Measurements from ENCODE around the gene SORL1-AS1.

Gene SORL1-AS1

GRCh38 chr11:121452609-121453150 lies at the start of gene SORL1-AS1:
Gene SORL1-AS1 (minus strand): TSS chr11:121452967.
- no peaks in the 10 kb centered on the region for H3K9me3 ChIP-seq (ENCODE audit: insufficient read depth, low read depth, low read length)
- H4K12ac ChIP-seq (ENCODE audit: low read depth, low read length) = peak within 1 kb of the TSS; percentile 17
- no CpG with 5 or more reads among the region's 21 CpGs for WGBS (ENCODE audit: extremely low coverage, insufficient coverage, insufficient read length)
- DNase-seq = peak in 1 of 2 donors; percentile 10
- H3K4me1 ChIP-seq (ENCODE audit: control insufficient read depth in 1 of 2, insufficient read depth in 2 of 2, low read length in 2 of 2) = peaks cover 0 to 29% of the 10 kb centered on the region in 2 experiments
- H3K4me3 ChIP-seq (ENCODE audit: low read depth, low read length) = peak within 1 kb of the TSS; percentile 86
- H4K8ac ChIP-seq (ENCODE audit: low read depth, low read length) = peak within 1 kb of the TSS; percentile 67
- peak within 1 kb of the TSS; percentile 98 for H3K4me2 ChIP-seq (ENCODE audit: low read length)
- peak within 1 kb of the TSS; percentile 81 for H3K14ac ChIP-seq (ENCODE audit: low read length)
- peak within 1 kb of the TSS; percentile 55 for H3K4ac ChIP-seq (ENCODE audit: low read depth, low read length)
- H3K27me3 ChIP-seq (ENCODE audit: insufficient read depth, low read length) = no peaks in the 10 kb centered on the region
- H2BK120ac ChIP-seq (ENCODE audit: insufficient read depth, low read length, poor library complexity) = peak within 1 kb of the TSS; percentile 35
- H4K91ac ChIP-seq (ENCODE audit: low read depth, low read length) = peak within 1 kb of the TSS; percentile 83
- H3K9ac ChIP-seq (ENCODE audit: low read length) = peak within 1 kb of the TSS; percentile 36
- no peak within 1 kb of the TSS for H2AK5ac ChIP-seq (ENCODE audit: low read length)
- peaks cover 2% of the 10 kb centered on the region for H3K79me2 ChIP-seq (ENCODE audit: control insufficient read depth, insufficient read depth, low read length, poor library complexity)
- no peak within 1 kb of the TSS for H3K23ac ChIP-seq (ENCODE audit: low read length)
- peak within 1 kb of the TSS; percentile 72 for H2AFZ ChIP-seq (ENCODE audit: insufficient read depth, low read length, poor library complexity)
- H3K18ac ChIP-seq (ENCODE audit: low read length) = peak within 1 kb of the TSS; percentile 70
- H2BK12ac ChIP-seq (ENCODE audit: low read length) = peak within 1 kb of the TSS; percentile 62
- no peak within 1 kb of the TSS for H2BK5ac ChIP-seq (ENCODE audit: low read depth, low read length, poor library complexity)
- H3K36me3 ChIP-seq (ENCODE audit: control insufficient read depth in 1 of 2, insufficient read depth in 2 of 2, low read length in 2 of 2) = no peaks in the 10 kb centered on the region
- no peak within 1 kb of the TSS for H3K27ac ChIP-seq (ENCODE audit: low read depth, low read length)
- H3K79me1 ChIP-seq (ENCODE audit: low read length) = peaks cover 5% of the 10 kb centered on the region

GRCh38 chr11:121500717-121501116 lies 48.0 kb upstream of the SORL1-AS1 start:
- Histone ChIP-seq H3K4ac (ENCODE audit: low read depth, low read length) (no peak overlapping the region), H3K9ac (ENCODE audit: low read length) (no peak overlapping the region), H3K79me2 (ENCODE audit: control insufficient read depth, insufficient read depth, low read length, poor library complexity) (no peaks in the 10 kb centered on the region), H3K23ac (ENCODE audit: low read length) (no peak overlapping the region), H2BK5ac (ENCODE audit: low read depth, low read length, poor library complexity) (no peak overlapping the region), H2AK5ac (ENCODE audit: low read length) (no peak overlapping the region), H3K27me3 (ENCODE audit: insufficient read depth, low read length) (no peaks in the 10 kb centered on the region), H3K18ac (ENCODE audit: low read length) (no peak overlapping the region), H4K8ac (ENCODE audit: low read depth, low read length) (no peak overlapping the region), H3K4me2 (ENCODE audit: low read length) (no peak overlapping the region), H2BK12ac (ENCODE audit: low read length) (no peak overlapping the region), H2AFZ (ENCODE audit: insufficient read depth, low read length, poor library complexity) (no peak overlapping the region), H4K12ac (ENCODE audit: low read depth, low read length) (no peak overlapping the region), H3K14ac (ENCODE audit: low read length) (no peak overlapping the region), H3K4me1 (ENCODE audit: control insufficient read depth in 1 of 2, insufficient read depth in 2 of 2, low read length in 2 of 2) (no peaks in the 10 kb centered on the region), H3K36me3 (ENCODE audit: control insufficient read depth in 1 of 2, insufficient read depth in 2 of 2, low read length in 2 of 2) (no peaks in the 10 kb centered on the region), H3K9me3 (ENCODE audit: insufficient read depth, low read depth, low read length) (no peaks in the 10 kb centered on the region), H3K79me1 (ENCODE audit: low read length) (no peaks in the 10 kb centered on the region), H3K4me3 (ENCODE audit: low read depth, low read length) (no peak overlapping the region), H3K27ac (ENCODE audit: low read depth, low read length) (no peak overlapping the region), H2BK120ac (ENCODE audit: insufficient read depth, low read length, poor library complexity) (no peak overlapping the region), H4K91ac (ENCODE audit: low read depth, low read length) (no peak overlapping the region)
- DNase-seq = no peak
- no CpG with 5 or more reads among the region's 1 CpG for WGBS (ENCODE audit: extremely low coverage, insufficient coverage, insufficient read length)

GRCh38 chr11:121500275-121500674 lies 47.5 kb upstream of the SORL1-AS1 start:
- no peaks in the 10 kb centered on the region for H3K4me1 ChIP-seq (ENCODE audit: control insufficient read depth in 1 of 2, insufficient read depth in 2 of 2, low read length in 2 of 2)
- H3K14ac ChIP-seq (ENCODE audit: low read length) = no peak overlapping the region
- no peak overlapping the region for H2AFZ ChIP-seq (ENCODE audit: insufficient read depth, low read length, poor library complexity)
- H3K27ac ChIP-seq (ENCODE audit: low read depth, low read length) = no peak overlapping the region
- no peak overlapping the region for H3K4ac ChIP-seq (ENCODE audit: low read depth, low read length)
- H3K23ac ChIP-seq (ENCODE audit: low read length) = no peak overlapping the region
- H2AK5ac ChIP-seq (ENCODE audit: low read length) = no peak overlapping the region
- H3K79me1 ChIP-seq (ENCODE audit: low read length) = no peaks in the 10 kb centered on the region
- no peak for DNase-seq
- H2BK120ac ChIP-seq (ENCODE audit: insufficient read depth, low read length, poor library complexity) = no peak overlapping the region
- no peaks in the 10 kb centered on the region for H3K36me3 ChIP-seq (ENCODE audit: control insufficient read depth in 1 of 2, insufficient read depth in 2 of 2, low read length in 2 of 2)
- H4K91ac ChIP-seq (ENCODE audit: low read depth, low read length) = no peak overlapping the region
- H3K27me3 ChIP-seq (ENCODE audit: insufficient read depth, low read length) = no peaks in the 10 kb centered on the region
- H3K9me3 ChIP-seq (ENCODE audit: insufficient read depth, low read depth, low read length) = no peaks in the 10 kb centered on the region
- H3K9ac ChIP-seq (ENCODE audit: low read length) = no peak overlapping the region
- no peak overlapping the region for H2BK12ac ChIP-seq (ENCODE audit: low read length)
- H3K4me2 ChIP-seq (ENCODE audit: low read length) = no peak overlapping the region
- no peak overlapping the region for H2BK5ac ChIP-seq (ENCODE audit: low read depth, low read length, poor library complexity)
- no peak overlapping the region for H4K12ac ChIP-seq (ENCODE audit: low read depth, low read length)
- H3K4me3 ChIP-seq (ENCODE audit: low read depth, low read length) = no peak overlapping the region
- no peak overlapping the region for H4K8ac ChIP-seq (ENCODE audit: low read depth, low read length)
- WGBS (ENCODE audit: extremely low coverage, insufficient coverage, insufficient read length) = no CpG with 5 or more reads among the region's 2 CpGs
- H3K18ac ChIP-seq (ENCODE audit: low read length) = no peak overlapping the region
- H3K79me2 ChIP-seq (ENCODE audit: control insufficient read depth, insufficient read depth, low read length, poor library complexity) = no peaks in the 10 kb centered on the region

- Histone ChIP-seq H3K27ac (ENCODE audit: low read depth, low read length) (no peak overlapping the region), H3K23ac (ENCODE audit: low read length) (no peak overlapping the region), H3K4me2 (ENCODE audit: low read length) (no peak overlapping the region), H3K9ac (ENCODE audit: low read length) (no peak overlapping the region), H4K12ac (ENCODE audit: low read depth, low read length) (no peak overlapping the region), H2BK12ac (ENCODE audit: low read length) (no peak overlapping the region), H3K18ac (ENCODE audit: low read length) (no peak overlapping the region), H2BK120ac (ENCODE audit: insufficient read depth, low read length, poor library complexity) (no peak overlapping the region), H3K27me3 (ENCODE audit: insufficient read depth, low read length) (no peaks in the 10 kb centered on the region), H2AFZ (ENCODE audit: insufficient read depth, low read length, poor library complexity) (no peak overlapping the region), H2BK5ac (ENCODE audit: low read depth, low read length, poor library complexity) (no peak overlapping the region), H3K4ac (ENCODE audit: low read depth, low read length) (no peak overlapping the region), H3K36me3 (ENCODE audit: control insufficient read depth in 1 of 2, insufficient read depth in 2 of 2, low read length in 2 of 2) (no peaks in the 10 kb centered on the region), H4K91ac (ENCODE audit: low read depth, low read length) (no peak overlapping the region), H3K79me1 (ENCODE audit: low read length) (no peaks in the 10 kb centered on the region), H2AK5ac (ENCODE audit: low read length) (no peak overlapping the region), H3K79me2 (ENCODE audit: control insufficient read depth, insufficient read depth, low read length, poor library complexity) (no peaks in the 10 kb centered on the region), H3K14ac (ENCODE audit: low read length) (no peak overlapping the region), H4K8ac (ENCODE audit: low read depth, low read length) (no peak overlapping the region), H3K9me3 (ENCODE audit: insufficient read depth, low read depth, low read length) (no peaks in the 10 kb centered on the region), H3K4me3 (ENCODE audit: low read depth, low read length) (no peak overlapping the region), H3K4me1 (ENCODE audit: control insufficient read depth in 1 of 2, insufficient read depth in 2 of 2, low read length in 2 of 2) (no peaks in the 10 kb centered on the region)
- DNase-seq = no peak
- no CpG with 5 or more reads among the region's 2 CpGs for WGBS (ENCODE audit: extremely low coverage, insufficient coverage, insufficient read length)
These were observed 46.6 kb upstream of the SORL1-AS1 start for GRCh38 chr11:121499405-121499804.

Data from trophoblast cell (in vitro differentiated cells and primary cell).